NT2/D1 (cell line): Measurements from ENCODE around the gene NAXE.
"Not testable (repeated sequence)": the region's sequence is repeated elsewhere in the genome, so short reads cannot be mapped to it uniquely, and the experiment has no call there.

Source experiments
- DNase-seq: peaks from one replicate; pipeline ENCODE4 v3.0.0-alpha.2; 2011; ENCODE audit warnings: low read depth, low spot score
- H3K27me3 ChIP-seq: 2 replicates; pipeline ENCODE4 v1.6.0; 2011; ENCODE audit warnings: mild to moderate bottlenecking; ENCODE audit not compliant: insufficient read length, insufficient read depth
- H3K36me3 ChIP-seq: 2 replicates; pipeline ENCODE4 v1.6.1; 2011; ENCODE audit warnings: mild to moderate bottlenecking, low read length, mixed read lengths; ENCODE audit not compliant: insufficient read depth, insufficient read length
- H3K4me1 ChIP-seq: 2 replicates; pipeline ENCODE4 v1.5.1; 2011; ENCODE audit not compliant: insufficient read depth, insufficient read length
- H3K4me3 ChIP-seq: 2 replicates; pipeline ENCODE4 v1.5.1; 2011; ENCODE audit warnings: low read depth; ENCODE audit not compliant: insufficient read length
- H3K9ac ChIP-seq: 2 replicates; pipeline ENCODE4 v1.6.0; 2011; ENCODE audit warnings: low read depth; ENCODE audit not compliant: insufficient read length
- H3K9me3 ChIP-seq: 2 replicates; pipeline ENCODE4 v1.5.1; 2011; ENCODE audit warnings: mild to moderate bottlenecking, low read length; ENCODE audit not compliant: insufficient read depth
- SUZ12 ChIP-seq: IDR thresholded peaks from 2 replicates; pipeline ENCODE4 v1.6.1; 2011; ENCODE audit not compliant: insufficient read length, insufficient read depth; ENCODE audit errors: extremely low read depth
- YY1 ChIP-seq: IDR thresholded peaks from 2 replicates; pipeline ENCODE4 v1.6.1; 2011; ENCODE audit not compliant: insufficient read length, insufficient read depth
- ZNF274 ChIP-seq: IDR thresholded peaks from 2 replicates; pipeline ENCODE4 v1.6.1; 2011; ENCODE audit warnings: mild to moderate bottlenecking, low read depth, low read length

Gene NAXE

GRCh38 chr1:156581661-156582387, 9.8 kb upstream of the NAXE start:
- Histone ChIP-seq H3K4me1 (no peaks in the 10 kb centered on the region), H3K4me3 (no peak overlapping the region), H3K9ac (peak overlapping the region; percentile 18), H3K9me3 (no peaks in the 10 kb centered on the region), H3K27me3 (no peaks in the 10 kb centered on the region), H3K36me3 (no peaks in the 10 kb centered on the region)
- no peak for DNase-seq
- TF ChIP-seq YY1 (no peak), SUZ12 (no peak), ZNF274 (no peak)

GRCh38 chr1:156582388-156583017, 9.1 kb upstream of the NAXE start:
- no peaks in the 10 kb centered on the region for H3K4me1 ChIP-seq
- H3K4me3 ChIP-seq: no peak overlapping the region
- no peak overlapping the region for H3K9ac ChIP-seq
- TF ChIP-seq YY1: no peak
- no peak for TF ChIP-seq ZNF274
- TF ChIP-seq SUZ12: no peak
- no peaks in the 10 kb centered on the region for H3K9me3 ChIP-seq
- H3K27me3 ChIP-seq: no peaks in the 10 kb centered on the region
- DNase-seq: no peak
- H3K36me3 ChIP-seq: no peaks in the 10 kb centered on the region

GRCh38 chr1:156583821-156584622, 7.6 kb upstream of the NAXE start:
- Histone ChIP-seq H3K9me3 (no peaks in the 10 kb centered on the region), H3K4me3 (no peak overlapping the region), H3K9ac (no peak overlapping the region), H3K4me1 (no peaks in the 10 kb centered on the region), H3K27me3 (no peaks in the 10 kb centered on the region), H3K36me3 (no peaks in the 10 kb centered on the region)
- TF ChIP-seq ZNF274: no peak
- TF ChIP-seq SUZ12: no peak
- TF ChIP-seq YY1: no peak
- peak; percentile 92 for DNase-seq

DNA sequence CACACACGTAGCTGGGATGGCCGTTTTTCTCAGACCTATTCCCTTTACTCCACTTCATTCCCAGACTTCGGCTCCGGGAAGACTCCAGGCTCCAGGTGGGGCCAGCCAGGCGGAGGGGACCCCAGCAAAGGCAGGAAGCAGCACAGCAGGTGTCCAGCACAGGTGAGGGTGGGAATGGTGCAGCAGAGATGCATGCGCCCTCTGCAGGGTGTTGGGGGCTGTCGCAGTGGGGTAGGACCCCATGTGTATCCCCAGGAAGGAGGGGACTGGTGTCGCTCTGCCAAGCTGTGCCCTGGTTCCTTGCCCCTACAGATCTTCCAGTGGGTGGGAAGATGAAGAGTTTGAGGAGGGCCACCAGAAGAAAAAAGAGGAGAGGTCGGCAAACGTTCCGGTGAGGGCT, 6.8 kb upstream of the NAXE start:
- H3K9me3 ChIP-seq: no peaks in the 10 kb centered on the region
- H3K36me3 ChIP-seq: no peaks in the 10 kb centered on the region
- TF ChIP-seq YY1 (no peak), SUZ12 (no peak), ZNF274 (no peak)
- no peak overlapping the region for H3K9ac ChIP-seq
- no peak overlapping the region for H3K4me3 ChIP-seq
- H3K27me3 ChIP-seq: no peaks in the 10 kb centered on the region
- no peaks in the 10 kb centered on the region for H3K4me1 ChIP-seq
- DNase-seq: no peak

- Histone ChIP-seq H3K27me3 (no peaks in the 10 kb centered on the region), H3K36me3 (no peaks in the 10 kb centered on the region), H3K9me3 (no peaks in the 10 kb centered on the region), H3K4me3 (no peak overlapping the region), H3K4me1 (peaks cover 2% of the 10 kb centered on the region), H3K9ac (no peak overlapping the region)
- DNase-seq: no peak
- TF ChIP-seq SUZ12 (no peak), YY1 (no peak), ZNF274 (no peak)
Measured at GRCh38 chr1:156586323-156586722, 5.3 kb upstream of the NAXE start.

GRCh38 chr1:156586892-156587477, 4.6 kb upstream of the NAXE start:
- H3K9ac ChIP-seq: no peak overlapping the region
- H3K4me3 ChIP-seq: no peak overlapping the region
- TF ChIP-seq SUZ12 (no peak), YY1 (no peak), ZNF274 (no peak)
- H3K27me3 ChIP-seq: no peaks in the 10 kb centered on the region
- no peaks in the 10 kb centered on the region for H3K36me3 ChIP-seq
- no peaks in the 10 kb centered on the region for H3K9me3 ChIP-seq
- DNase-seq: no peak
- H3K4me1 ChIP-seq: peaks cover 2% of the 10 kb centered on the region

- H3K36me3 ChIP-seq, H3K9ac ChIP-seq, H3K27me3 ChIP-seq, DNase-seq, H3K9me3 ChIP-seq, H3K4me3 ChIP-seq, H3K4me1 ChIP-seq: not testable (repeated sequence)
Measured at GRCh38 chr1:156587927-156588326, 3.6 kb upstream of the NAXE start.
